Adrenal gland (tissue), 12 donors: ENCODE measurements around the gene CCDC120. TPM values are rescaled to one million over a fixed set of nuclear protein-coding genes. Genes with fewer than 3 reads are reported as not detected.

Experiments used
- DNase-seq, 7 donors: peaks; one replicate each; pipeline ENCODE4 v3.0.0-alpha.2; 2019 to 2020
- H3K27ac ChIP-seq, 5 donors: fragments of 200-600 bp; sonication (generic) in 4 of 5; 1 replicate in 3 of 5; 2 replicates in 2 of 5; pipeline versions ENCODE4 v1.5.1 to v1.8.0; 2016 to 2020; ENCODE audit warnings: mild to moderate bottlenecking in 1 of 5
- H3K27me3 ChIP-seq: fragments of 200-600 bp; 2 replicates; pipeline ENCODE4 v1.8.0; 2021
- H3K36me3 ChIP-seq, 2 donors: fragments of 200-600 bp; replicated peaks in 1 of 2; 1 replicate in 1 of 2; 2 replicates in 1 of 2; pipeline versions ENCODE4 v1.5.1 to v1.8.0; 2018 to 2022
- H3K4me1 ChIP-seq, 2 donors: fragments of 200-600 bp; replicated peaks in 1 of 2; 1 replicate in 1 of 2; 2 replicates in 1 of 2; pipeline versions ENCODE4 v1.5.1 to v1.8.0; 2018 to 2021
- H3K4me3 ChIP-seq, 4 donors: fragments of 200-600 bp; sonication (generic) in 3 of 4; one replicate each; pipeline ENCODE4 v1.5.1; 2016 to 2018
- H3K9me3 ChIP-seq, 3 donors: fragments of 200-600 bp; sonication (generic) in 1 of 3; replicated peaks in 1 of 3; 1 replicate in 2 of 3; 2 replicates in 1 of 3; pipeline versions ENCODE4 v1.5.1 to v1.8.0; 2016 to 2021
- POLR2A ChIP-seq, 2 donors: fragments of 450-650 bp; IDR thresholded peaks; one replicate each; pipeline ENCODE4 v1.6.1; 2017; ENCODE audit warnings: antibody characterized with exemption in 2 of 2, mild to moderate bottlenecking in 2 of 2, moderate library complexity in 1 of 2
- WGBS, 4 donors: extraction: QIAGEN DNeasy Blood & Tissue Kit in 2 of 4; methylation state at CpG; one replicate each; pipeline versions ENCODE4 v1.1.5 to v1.1.7; 2013 to 2017; 5-methylcytosine and 5-hydroxymethylcytosine counted together
- intact Hi-C, 2 donors: fragments of 100-400 bp; cut with DNase I; formaldehyde crosslinking; loops; one replicate each; pipeline versions ENCODE4 v1.14.1 to v1.15.0; 2022 to 2023
- polyA plus RNA-seq, 3 donors: library from polyadenylated mRNA; stranded (reverse); fragments of 200-250 nt in 2 of 3; fragments of 350-450 nt in 1 of 3; fragmentation: Illumina TruSeq in 1 of 3; extraction: RNeasy Lipid Tissue Mini Kit (QIAGEN cat#74804) in 1 of 3; gene quantifications; one replicate each; pipeline ENCODE4 v1.2.3, GENCODE V29; 2013 to 2014
- total RNA-seq, 9 donors: library from RNA; depleted of rRNA in 4 of 9; stranded (reverse); fragments of >200 nt in 4 of 9; fragments of 120-200 nt in 1 of 9; fragmentation: NEBNext Ultra II Directional in 1 of 9; extraction: Animal tissue kit (Norgen Biotek cat#: 25700) in 1 of 9; gene quantifications; one replicate each; pipeline versions ENCODE4 v1.1.0 to v1.2.4, GENCODE V29; 2013 to 2023
- TF ChIP-seq, protein P1 (sequence below), 6 experiments: fragments of 450-650 bp in 4 of 6; fragments of 200-600 bp in 2 of 6; sonication (generic) in 1 of 6; IDR thresholded peaks; 1 replicate in 5 of 6; 2 replicates in 1 of 6; pipeline versions ENCODE4 v1.5.1 to v1.8.0; 2016 to 2021; ENCODE audit warnings: antibody characterized with exemption in 6 of 6, mild to moderate bottlenecking in 2 of 6, moderate library complexity in 1 of 6
- donor health status: healthy with polysubstance abuse.
- donor health status: Bipolar disorder and iron deficiency.
- donor health status: DM: yes; HTN: yes; CAD: no.
- donor health status: DM: no; HTN: no; CAD: no.
- donor health status: DM: no; HTN: no; CAD: no.
- donor health status: DM: yes; HTN: yes; CAD: no.

CCDC120 gene
- total and polyA plus RNA-seq, 12 donors: 1.1 to 30.6 (median 2.8) TPM

DNA sequence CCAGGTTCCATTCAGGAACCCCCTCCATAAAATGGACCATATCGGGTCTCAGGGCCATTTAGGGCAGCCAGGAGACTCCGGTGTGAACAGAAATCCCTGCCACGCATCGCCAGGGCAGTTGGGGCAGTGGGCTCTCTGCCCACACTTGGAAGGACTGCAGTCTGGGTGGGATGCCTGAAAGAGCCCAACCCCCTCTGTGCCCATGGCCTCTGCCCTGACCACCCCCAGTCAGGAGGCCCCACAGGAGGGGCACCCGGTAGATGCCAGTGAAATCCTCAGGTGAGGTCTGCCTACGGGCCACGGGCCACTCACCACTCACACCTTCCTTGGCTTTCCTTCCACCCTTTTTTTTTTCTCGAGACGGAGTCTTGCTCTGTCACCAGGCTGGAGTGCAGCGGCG, 10.2 kb downstream of the CCDC120 start:
- Histone ChIP-seq H3K36me3 (no peaks in the 10 kb centered on the region), H3K4me3 (no peak overlapping the region), H3K27me3 (no peaks in the 10 kb centered on the region), H3K9me3 (no peaks in the 10 kb centered on the region), H3K4me1 (no peaks in the 10 kb centered on the region), H3K27ac (no peak overlapping the region)
- intact Hi-C loops: no loop called here
- TF ChIP-seq POLR2A (IDR thresholded peaks at IDR 0.05): no peak
- TF ChIP-seq, protein P1, sequence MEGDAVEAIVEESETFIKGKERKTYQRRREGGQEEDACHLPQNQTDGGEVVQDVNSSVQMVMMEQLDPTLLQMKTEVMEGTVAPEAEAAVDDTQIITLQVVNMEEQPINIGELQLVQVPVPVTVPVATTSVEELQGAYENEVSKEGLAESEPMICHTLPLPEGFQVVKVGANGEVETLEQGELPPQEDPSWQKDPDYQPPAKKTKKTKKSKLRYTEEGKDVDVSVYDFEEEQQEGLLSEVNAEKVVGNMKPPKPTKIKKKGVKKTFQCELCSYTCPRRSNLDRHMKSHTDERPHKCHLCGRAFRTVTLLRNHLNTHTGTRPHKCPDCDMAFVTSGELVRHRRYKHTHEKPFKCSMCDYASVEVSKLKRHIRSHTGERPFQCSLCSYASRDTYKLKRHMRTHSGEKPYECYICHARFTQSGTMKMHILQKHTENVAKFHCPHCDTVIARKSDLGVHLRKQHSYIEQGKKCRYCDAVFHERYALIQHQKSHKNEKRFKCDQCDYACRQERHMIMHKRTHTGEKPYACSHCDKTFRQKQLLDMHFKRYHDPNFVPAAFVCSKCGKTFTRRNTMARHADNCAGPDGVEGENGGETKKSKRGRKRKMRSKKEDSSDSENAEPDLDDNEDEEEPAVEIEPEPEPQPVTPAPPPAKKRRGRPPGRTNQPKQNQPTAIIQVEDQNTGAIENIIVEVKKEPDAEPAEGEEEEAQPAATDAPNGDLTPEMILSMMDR (IDR thresholded peaks at IDR 0.05): no peak
- 91 to 95% (median 92%) methylated on average over 7 to 11 of the region's 11 CpGs for WGBS, 4 donors
- no peak for DNase-seq

DNA sequence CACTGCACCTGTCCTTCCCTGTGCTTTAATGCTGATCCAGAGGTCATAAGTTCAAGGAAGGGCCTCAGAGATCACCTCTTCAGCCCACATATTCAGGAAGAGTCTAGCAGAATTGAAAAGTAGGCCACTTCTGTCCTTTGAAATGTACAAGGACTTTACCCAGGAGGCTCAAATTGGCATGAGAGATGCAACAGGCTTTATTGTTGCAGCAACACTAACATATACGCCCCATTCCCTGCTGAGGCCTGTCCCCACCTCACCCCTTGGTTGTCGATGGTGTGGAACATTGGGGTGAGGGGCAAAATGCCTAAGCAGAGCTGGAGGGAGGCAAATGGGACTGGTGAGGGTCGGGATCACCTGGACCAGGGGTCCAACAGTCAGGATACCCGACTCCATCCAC, 12.2 kb downstream of the CCDC120 start:
- no peak for TF ChIP-seq POLR2A (IDR thresholded peaks at IDR 0.05)
- TF ChIP-seq, protein P1 (IDR thresholded peaks at IDR 0.05): no peak
- intact Hi-C loops: no loop called here
- 66 to 100% (median 85%) methylated on average over 3 to 4 of the region's 4 CpGs for WGBS, 4 donors
- H3K27me3 ChIP-seq: no peaks in the 10 kb centered on the region
- H3K27ac ChIP-seq: no peak overlapping the region
- H3K36me3 ChIP-seq: no peaks in the 10 kb centered on the region
- H3K9me3 ChIP-seq: no peaks in the 10 kb centered on the region
- DNase-seq: no peak
- no peak overlapping the region for H3K4me3 ChIP-seq
- H3K4me1 ChIP-seq: no peaks in the 10 kb centered on the region

- Histone ChIP-seq H3K4me1 (no peaks in the 10 kb centered on the region), H3K9me3 (no peaks in the 10 kb centered on the region), H3K4me3 (peak overlapping the region in 1 of 4 donors; percentile 55), H3K36me3 (no peaks in the 10 kb centered on the region), H3K27me3 (no peaks in the 10 kb centered on the region), H3K27ac (peak overlapping the region in 2 of 5 donors; percentile 50 to 80)
- peak; percentile 74 to 95 (median 84) for DNase-seq
- TF ChIP-seq, protein P1 (IDR thresholded peaks at IDR 0.05): no peak
- TF ChIP-seq POLR2A (IDR thresholded peaks at IDR 0.05): peak in 1 of 2 donors; percentile 24
- 26 to 54% (median 40%) methylated on average over 11 to 63 of the region's 63 CpGs for whole genome bisulfite sequencing, 4 donors
- intact Hi-C loops: no loop called here
Measured at GRCh38 chrX:49071877-49072711, 13.3 kb downstream of the CCDC120 start.

DNA sequence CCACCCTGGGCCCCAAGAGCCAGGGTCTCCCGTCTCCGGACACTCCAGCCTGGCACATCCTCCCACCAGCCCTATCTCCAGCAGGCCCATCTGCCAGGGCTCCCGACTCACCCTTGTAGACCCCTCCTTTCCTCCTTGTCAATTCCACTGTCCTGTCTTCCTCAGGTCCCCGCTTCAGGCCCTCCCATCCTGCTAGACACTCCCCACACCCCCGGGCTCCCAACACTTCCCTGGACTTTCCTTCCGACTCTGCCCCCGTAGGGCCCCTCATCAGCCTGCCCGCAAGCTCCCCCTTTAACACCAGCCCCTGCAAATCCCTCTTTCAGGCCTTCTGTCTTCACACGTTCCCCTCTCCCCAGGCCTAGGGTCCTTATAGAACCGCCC, 13.9 kb downstream of the CCDC120 start:
- Histone ChIP-seq H3K27me3 (no peaks in the 10 kb centered on the region), H3K27ac (peak overlapping the region in 2 of 5 donors; percentile 50 to 80), H3K4me1 (no peaks in the 10 kb centered on the region), H3K4me3 (peak overlapping the region in 1 of 4 donors; percentile 55), H3K9me3 (no peaks in the 10 kb centered on the region), H3K36me3 (peaks cover 0 to 4% of the 10 kb centered on the region in 2 donors)
- intact Hi-C loops: no loop called here
- no peak for TF ChIP-seq POLR2A (IDR thresholded peaks at IDR 0.05)
- TF ChIP-seq, protein P1 (IDR thresholded peaks at IDR 0.05): no peak
- DNase-seq: no peak
- WGBS, 4 donors: 36 to 62% (median 51%) methylated on average over 7 to 10 of the region's 10 CpGs
